IPS-18a (cell line): ENCODE results near the gene MMP25.

Experiments
- H3K27ac ChIP-seq: one replicate; pipeline ENCODE4 v1.5.1; 2013; ENCODE audit warnings: low read length
- H3K27me3 ChIP-seq: one replicate; pipeline ENCODE4 v1.6.1; 2013; ENCODE audit warnings: mild to moderate bottlenecking, low read length; ENCODE audit not compliant: control insufficient read depth, insufficient read depth
- H3K36me3 ChIP-seq: one replicate; pipeline ENCODE4 v1.6.1; 2013; ENCODE audit warnings: low read depth, low read length; ENCODE audit not compliant: control insufficient read depth
- H3K4me1 ChIP-seq: one replicate; pipeline ENCODE4 v1.6.1; 2013; ENCODE audit warnings: low read depth, low read length; ENCODE audit not compliant: control insufficient read depth
- H3K4me3 ChIP-seq: one replicate; pipeline ENCODE4 v1.5.1; 2013; ENCODE audit warnings: low read length
- H3K9ac ChIP-seq: one replicate; pipeline ENCODE4 v1.6.1; 2013; ENCODE audit warnings: mild to moderate bottlenecking, low read length, moderate library complexity
- H3K9me3 ChIP-seq: one replicate; pipeline ENCODE4 v1.6.1; 2013; ENCODE audit warnings: low read depth, low read length; ENCODE audit not compliant: control insufficient read depth

The MMP25 gene

DNA sequence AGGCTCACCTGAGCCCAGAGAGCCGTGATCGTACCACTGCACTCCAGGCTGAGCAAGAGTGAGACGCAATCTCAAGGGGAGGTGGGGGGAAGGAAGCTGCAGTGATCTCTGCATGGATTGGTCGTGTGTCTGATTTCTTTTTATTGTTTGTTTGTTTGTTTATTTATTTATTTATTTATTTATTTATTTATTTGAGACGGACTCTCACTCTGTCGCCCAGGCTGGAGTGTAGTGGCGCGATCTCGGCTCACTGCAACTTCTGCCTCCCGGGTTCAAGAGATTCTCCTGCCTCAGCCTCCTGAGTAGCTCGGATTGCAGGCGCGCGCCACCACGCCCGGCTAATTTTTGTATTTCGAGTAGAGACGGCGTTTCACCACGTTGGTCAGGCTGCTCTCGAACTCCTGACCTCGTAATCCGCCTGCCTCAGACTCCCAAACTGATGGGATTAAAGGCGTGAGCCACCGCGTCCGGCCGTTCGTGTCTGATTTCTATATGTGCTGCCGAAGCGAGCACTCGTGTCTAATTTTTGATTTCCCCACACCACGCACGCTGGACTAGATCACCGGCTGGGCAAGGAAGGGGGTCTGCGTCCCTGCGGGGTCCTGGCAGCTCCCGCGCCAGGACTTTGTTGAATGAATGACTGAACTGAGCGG is 26.6 kb upstream of the MMP25 start:
- Histone ChIP-seq H3K36me3 (peaks cover 20% of the 10 kb centered on the region), H3K4me1 (peaks cover 30% of the 10 kb centered on the region), H3K9me3 (no peaks in the 10 kb centered on the region), H3K9ac (no peak overlapping the region), H3K27me3 (peaks cover 4% of the 10 kb centered on the region), H3K27ac (no peak overlapping the region), H3K4me3 (peak overlapping the region; percentile 99)

DNA sequence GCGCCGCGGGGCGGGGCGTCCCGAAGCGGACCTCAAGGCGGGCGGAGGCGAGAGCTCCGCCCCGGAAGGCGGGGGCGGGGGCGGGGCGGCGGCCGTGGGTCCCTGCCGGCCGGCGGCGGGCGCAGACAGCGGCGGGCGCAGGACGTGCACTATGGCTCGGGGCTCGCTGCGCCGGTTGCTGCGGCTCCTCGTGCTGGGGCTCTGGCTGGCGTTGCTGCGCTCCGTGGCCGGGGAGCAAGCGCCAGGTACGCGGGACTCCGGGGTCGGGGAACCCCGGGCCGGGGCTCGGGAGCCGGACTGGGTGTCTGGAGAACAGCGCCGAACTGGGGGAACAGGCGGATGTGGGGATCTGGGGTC is 26.1 kb upstream of the MMP25 start, which contains the start of gene TNFRSF12A:
TNFRSF12A (plus strand) TSS at position 122 of the 357 bp plus-strand sequence; CDS start at position 152, 30 bp downstream.
- H3K9ac ChIP-seq = peak within 1 kb of the TSS; percentile 99
- H3K4me3 ChIP-seq = peak within 1 kb of the TSS; percentile 99
- H3K27me3 ChIP-seq = peaks cover 4% of the 10 kb centered on the region
- peaks cover 15% of the 10 kb centered on the region for H3K36me3 ChIP-seq
- H3K27ac ChIP-seq = peak within 1 kb of the TSS; percentile 94
- no peaks in the 10 kb centered on the region for H3K9me3 ChIP-seq
- peaks cover 25% of the 10 kb centered on the region for H3K4me1 ChIP-seq

DNA sequence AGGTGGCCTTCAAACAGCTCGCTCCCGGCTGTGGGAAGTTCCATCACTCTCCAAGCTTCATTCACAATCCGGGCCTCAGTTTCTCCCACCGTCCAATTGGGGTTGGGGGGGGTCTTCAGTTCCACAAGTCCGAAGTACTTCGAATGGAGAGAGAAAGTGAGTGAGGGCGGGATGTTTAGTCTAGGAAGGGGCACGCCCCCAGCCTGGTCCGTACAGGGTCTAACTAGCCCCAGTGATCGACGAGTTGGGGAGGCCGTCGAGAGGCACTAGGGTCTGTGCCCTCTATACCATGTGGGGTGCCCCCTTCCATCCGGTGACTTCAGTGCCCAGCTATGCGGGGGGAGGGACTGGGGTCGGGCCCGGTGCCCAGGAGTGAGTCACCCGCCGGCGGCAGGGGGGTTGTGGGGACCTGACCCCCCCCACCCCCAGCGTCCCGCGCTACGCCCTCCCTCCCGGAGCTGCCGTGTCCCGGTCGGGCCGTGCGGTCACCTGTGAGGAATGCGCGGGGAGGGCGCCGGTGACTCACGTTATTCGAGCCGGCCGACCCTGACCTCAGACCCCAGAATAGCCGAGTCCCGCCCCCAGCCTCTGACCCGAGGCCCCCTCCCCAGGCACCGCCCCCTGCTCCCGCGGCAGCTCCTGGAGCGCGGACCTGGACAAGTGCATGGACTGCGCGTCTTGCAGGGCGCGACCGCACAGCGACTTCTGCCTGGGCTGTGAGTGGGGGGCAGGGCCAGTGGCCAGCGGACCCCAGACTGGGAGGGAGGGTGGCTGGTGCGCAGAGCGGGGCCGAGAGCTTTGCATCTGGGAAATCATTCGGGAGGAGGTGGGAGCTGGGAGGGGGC is 25.5 kb upstream of the MMP25 start:
- peaks cover 4% of the 10 kb centered on the region for H3K27me3 ChIP-seq
- H3K4me3 ChIP-seq = peak overlapping the region; percentile 99
- no peaks in the 10 kb centered on the region for H3K9me3 ChIP-seq
- peaks cover 12% of the 10 kb centered on the region for H3K36me3 ChIP-seq
- H3K27ac ChIP-seq = peak overlapping the region; percentile 94
- peaks cover 22% of the 10 kb centered on the region for H3K4me1 ChIP-seq
- H3K9ac ChIP-seq = peak overlapping the region; percentile 99

DNA sequence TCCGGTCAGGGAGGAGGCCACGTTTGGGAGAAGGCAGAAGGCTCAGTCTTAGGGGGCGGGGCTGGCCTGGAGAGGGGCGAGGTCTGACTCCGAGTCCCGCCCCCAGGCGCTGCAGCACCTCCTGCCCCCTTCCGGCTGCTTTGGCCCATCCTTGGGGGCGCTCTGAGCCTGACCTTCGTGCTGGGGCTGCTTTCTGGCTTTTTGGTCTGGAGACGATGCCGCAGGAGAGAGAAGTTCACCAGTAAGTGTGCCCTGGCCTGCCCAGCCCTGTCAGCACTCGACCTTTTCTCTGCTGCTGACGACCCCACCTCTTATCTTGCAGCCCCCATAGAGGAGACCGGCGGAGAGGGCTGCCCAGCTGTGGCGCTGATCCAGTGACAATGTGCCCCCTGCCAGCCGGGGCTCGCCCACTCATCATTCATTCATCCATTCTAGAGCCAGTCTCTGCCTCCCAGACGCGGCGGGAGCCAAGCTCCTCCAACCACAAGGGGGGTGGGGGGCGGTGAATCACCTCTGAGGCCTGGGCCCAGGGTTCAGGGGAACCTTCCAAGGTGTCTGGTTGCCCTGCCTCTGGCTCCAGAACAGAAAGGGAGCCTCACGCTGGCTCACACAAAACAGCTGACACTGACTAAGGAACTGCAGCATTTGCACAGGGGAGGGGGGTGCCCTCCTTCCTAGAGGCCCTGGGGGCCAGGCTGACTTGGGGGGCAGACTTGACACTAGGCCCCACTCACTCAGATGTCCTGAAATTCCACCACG is 24.7 kb upstream of the MMP25 start:
- Histone ChIP-seq H3K27me3 (peaks cover 4% of the 10 kb centered on the region), H3K9me3 (no peaks in the 10 kb centered on the region), H3K4me1 (peaks cover 18% of the 10 kb centered on the region), H3K4me3 (peak overlapping the region; percentile 99), H3K9ac (peak overlapping the region; percentile 99), H3K27ac (peak overlapping the region; percentile 83), H3K36me3 (peaks cover 15% of the 10 kb centered on the region)

DNA sequence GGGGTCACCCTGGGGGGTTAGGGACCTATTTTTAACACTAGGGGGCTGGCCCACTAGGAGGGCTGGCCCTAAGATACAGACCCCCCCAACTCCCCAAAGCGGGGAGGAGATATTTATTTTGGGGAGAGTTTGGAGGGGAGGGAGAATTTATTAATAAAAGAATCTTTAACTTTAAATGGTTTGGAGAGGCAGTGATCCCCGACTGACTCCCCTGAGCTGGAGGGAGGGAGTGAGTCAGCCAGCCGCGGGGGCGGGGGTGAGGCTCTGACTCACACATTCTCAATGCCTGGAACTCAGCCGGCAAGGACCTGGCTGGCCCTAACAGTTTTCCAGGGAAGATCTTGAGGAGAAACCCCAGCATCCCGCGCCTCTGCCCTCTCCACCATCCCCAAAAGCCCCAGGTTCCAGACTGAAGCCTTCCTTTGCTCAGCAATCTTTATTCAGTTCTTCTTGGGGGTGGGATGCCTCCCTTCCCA is 24.1 kb upstream of the MMP25 start:
- Histone ChIP-seq H3K9ac (peak overlapping the region; percentile 88), H3K4me1 (peaks cover 18% of the 10 kb centered on the region), H3K27me3 (peaks cover 4% of the 10 kb centered on the region), H3K9me3 (no peaks in the 10 kb centered on the region), H3K36me3 (peaks cover 21% of the 10 kb centered on the region), H3K27ac (peak overlapping the region; percentile 83), H3K4me3 (peak overlapping the region; percentile 99)

DNA sequence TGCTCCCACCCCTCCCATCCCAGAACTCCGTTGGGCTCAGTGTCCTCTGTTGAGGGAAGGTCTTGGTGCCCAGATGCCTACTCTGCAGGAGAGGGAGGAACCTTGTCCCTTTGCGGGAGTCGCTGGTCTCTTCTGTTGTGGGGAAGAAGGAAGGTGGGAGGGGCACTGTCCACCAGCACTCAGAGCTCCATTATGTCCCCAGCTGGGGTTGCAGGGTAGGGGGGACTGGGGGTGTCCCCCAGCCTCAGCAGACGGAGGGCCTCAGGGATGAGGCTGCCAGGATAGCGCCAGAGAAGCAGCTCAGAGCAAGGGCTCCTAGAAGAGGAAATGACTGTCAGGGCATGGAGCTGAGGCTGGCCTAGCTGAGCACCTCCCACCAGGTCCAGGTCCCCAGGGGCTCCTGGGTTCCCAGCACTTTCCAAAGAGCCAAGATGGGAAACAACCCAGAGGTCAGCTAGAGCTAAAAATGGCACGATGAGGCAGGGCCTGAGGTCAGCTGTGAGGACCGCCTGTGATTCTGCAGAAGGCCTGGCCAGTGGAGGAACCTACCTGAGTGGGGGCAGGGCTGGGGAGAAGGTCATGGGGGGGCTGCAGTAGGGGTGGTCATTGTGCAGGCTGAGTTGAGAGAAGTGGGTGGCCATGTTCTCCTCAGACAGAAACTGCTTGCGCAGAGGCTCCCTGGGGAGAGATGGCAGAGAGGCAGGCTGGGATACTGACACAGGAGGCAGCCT is 23.5 kb upstream of the MMP25 start:
- H3K9ac ChIP-seq = peak overlapping the region; percentile 88
- H3K4me3 ChIP-seq = peak overlapping the region; percentile 99
- H3K36me3 ChIP-seq = peaks cover 23% of the 10 kb centered on the region
- no peaks in the 10 kb centered on the region for H3K9me3 ChIP-seq
- peak overlapping the region; percentile 48 for H3K27ac ChIP-seq
- peaks cover 20% of the 10 kb centered on the region for H3K4me1 ChIP-seq
- peaks cover 4% of the 10 kb centered on the region for H3K27me3 ChIP-seq

DNA sequence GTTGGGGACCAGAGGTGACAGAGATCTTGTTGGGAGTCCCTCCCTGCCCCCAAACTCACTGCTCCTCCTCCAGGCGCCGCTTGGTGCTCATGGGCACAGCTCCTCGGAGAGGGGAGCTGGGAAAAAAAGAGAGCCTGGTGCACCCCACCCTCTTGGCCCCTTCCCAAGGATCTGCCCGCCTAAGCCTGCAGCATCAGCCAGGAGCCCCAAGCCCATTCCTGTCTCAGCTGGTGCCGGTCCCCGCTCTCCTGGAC is 23.0 kb upstream of the MMP25 start:
- H3K27me3 ChIP-seq = peaks cover 3% of the 10 kb centered on the region
- H3K9me3 ChIP-seq = no peaks in the 10 kb centered on the region
- peak overlapping the region; percentile 88 for H3K9ac ChIP-seq
- peaks cover 19% of the 10 kb centered on the region for H3K4me1 ChIP-seq
- peak overlapping the region; percentile 99 for H3K4me3 ChIP-seq
- peaks cover 23% of the 10 kb centered on the region for H3K36me3 ChIP-seq
- H3K27ac ChIP-seq = no peak overlapping the region

DNA sequence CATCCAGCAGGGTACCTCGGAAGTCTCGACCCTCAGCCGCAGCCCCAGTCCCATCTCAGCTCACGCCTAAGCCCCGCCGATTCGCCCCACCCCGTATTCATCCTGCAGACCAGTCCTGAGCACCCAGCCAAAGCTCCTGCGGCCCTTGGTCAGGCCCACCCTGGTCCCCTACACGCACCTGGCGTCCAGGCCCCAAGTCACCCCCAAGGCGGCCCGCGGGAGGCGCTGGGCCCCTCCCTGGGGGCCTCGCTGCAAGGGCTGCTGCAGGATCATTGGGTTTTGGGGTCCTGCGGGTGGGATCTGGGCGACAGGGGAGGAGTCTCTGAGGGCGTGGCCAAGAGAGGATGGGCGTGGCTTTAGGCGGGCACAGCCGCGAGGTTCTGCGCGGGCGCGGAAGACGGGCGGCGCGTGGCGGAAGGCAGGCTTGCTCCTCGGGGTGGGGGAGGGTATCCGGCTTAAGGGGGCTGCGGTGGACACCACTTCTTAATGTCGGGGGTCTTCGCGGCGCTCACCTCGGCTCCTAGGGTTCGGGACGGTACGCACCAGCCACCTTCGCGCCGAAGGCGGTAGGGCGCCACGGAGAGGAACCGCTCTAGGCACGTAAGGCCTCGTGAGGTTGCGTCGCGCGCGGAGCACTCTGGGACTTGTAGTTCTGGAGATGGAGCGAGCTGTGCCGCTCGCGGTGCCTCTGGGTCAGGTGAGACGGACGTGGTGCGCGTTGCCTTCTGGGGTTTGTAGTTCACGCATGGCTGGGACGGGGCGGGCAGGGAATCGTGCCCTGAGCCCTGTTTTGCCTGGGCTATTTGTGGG is 22.5 kb upstream of the MMP25 start, which contains the start of the genes HCFC1R1 and THOC6:
HCFC1R1 (minus strand) TSS at position 274 of the 810 bp plus-strand sequence; CDS start at position 273, 1 bp downstream.
THOC6 (plus strand) TSS at position 367 of the 810 bp plus-strand sequence; CDS start at position 659, 292 bp downstream.
- no peaks in the 10 kb centered on the region for H3K27me3 ChIP-seq
- H3K36me3 ChIP-seq = peaks cover 23% of the 10 kb centered on the region
- H3K9me3 ChIP-seq = no peaks in the 10 kb centered on the region
- H3K4me3 ChIP-seq = peak within 1 kb of the TSS; percentile 99
- H3K27ac ChIP-seq = peak within 1 kb of the TSS; percentile 87
- peak within 1 kb of the TSS; percentile 88 for H3K9ac ChIP-seq
- peaks cover 17% of the 10 kb centered on the region for H3K4me1 ChIP-seq

DNA sequence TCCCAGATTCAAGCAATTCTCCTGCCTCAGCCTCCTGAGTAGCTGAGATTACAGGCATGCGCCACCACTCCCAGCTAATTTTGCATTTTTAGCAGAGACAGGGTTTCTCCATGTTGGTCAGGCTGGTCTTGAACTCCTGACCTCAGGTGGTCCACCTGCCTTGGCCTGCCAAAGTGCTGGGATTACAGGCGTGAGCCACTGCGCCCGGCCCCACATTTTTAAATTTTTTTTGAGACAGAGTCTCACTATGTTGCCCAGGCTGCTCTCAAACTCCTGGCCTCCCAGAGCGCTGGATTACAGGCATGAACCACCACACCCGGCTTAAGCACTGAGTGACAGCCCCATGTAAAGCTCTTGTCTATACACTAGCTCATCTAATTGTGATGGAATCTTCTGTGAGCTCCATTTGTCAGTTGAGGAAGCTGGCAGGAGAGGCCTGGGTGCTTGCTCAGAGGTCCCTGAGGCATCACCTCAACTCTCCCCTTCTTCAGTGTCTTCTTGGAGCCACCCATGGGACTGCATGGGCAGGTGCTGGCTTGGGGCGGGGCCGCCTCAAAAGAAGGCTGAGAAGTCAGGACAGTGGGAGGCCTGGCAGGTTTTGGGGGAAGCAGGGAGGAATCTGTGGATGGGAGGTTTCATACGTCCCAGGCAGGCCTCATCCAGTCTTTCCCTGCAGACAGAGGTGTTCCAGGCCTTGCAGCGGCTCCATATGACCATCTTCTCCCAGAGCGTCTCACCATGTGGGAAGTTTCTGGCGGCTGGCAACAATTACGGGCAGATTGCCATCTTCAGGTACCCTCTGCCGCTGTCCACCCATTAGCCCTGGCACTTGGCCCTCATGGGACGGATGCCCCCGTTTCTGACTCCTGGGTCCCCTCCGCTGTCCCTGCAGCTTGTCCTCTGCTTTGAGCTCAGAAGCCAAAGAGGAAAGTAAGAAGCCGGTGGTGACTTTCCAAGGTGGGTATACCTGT is 21.0 kb upstream of the MMP25 start:
- H3K9ac ChIP-seq = no peak overlapping the region

More for the DNA sequence above, 21.0 kb upstream of the MMP25 start:
- peaks cover 23% of the 10 kb centered on the region for H3K36me3 ChIP-seq
- H3K4me1 ChIP-seq = peaks cover 17% of the 10 kb centered on the region
- H3K4me3 ChIP-seq = no peak overlapping the region
- no peaks in the 10 kb centered on the region for H3K9me3 ChIP-seq
- no peaks in the 10 kb centered on the region for H3K27me3 ChIP-seq
- no peak overlapping the region for H3K27ac ChIP-seq
